NCI-H1694 treated with DMSO at 0.1 percent for 48 hours (cell line): Measurements from ENCODE around the gene TLE3.

Source experiments
- DNase-seq: peaks from one replicate; lab custom pipeline; 2025; lab: John Stamatoyannopoulos, UW

The TLE3 gene

DNA sequence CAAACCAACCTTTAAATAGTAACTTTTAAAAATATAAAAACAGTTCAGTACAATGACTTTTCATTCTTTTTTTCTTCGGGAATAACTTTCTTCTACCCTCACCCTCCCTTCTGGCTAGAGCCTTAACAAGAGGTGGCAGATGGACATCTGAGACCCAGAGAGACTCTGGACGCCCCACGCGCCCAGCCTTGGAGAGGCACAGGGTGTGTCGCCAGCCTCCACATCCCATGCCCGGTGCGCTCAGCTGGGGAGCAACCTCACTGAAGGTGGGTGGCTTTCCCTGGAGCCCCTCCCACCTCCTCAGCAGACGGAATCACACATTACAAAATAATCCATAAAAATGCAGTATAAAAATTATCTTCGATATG, 49.5 kb downstream of the TLE3 start:
- no peak for DNase-seq

DNA sequence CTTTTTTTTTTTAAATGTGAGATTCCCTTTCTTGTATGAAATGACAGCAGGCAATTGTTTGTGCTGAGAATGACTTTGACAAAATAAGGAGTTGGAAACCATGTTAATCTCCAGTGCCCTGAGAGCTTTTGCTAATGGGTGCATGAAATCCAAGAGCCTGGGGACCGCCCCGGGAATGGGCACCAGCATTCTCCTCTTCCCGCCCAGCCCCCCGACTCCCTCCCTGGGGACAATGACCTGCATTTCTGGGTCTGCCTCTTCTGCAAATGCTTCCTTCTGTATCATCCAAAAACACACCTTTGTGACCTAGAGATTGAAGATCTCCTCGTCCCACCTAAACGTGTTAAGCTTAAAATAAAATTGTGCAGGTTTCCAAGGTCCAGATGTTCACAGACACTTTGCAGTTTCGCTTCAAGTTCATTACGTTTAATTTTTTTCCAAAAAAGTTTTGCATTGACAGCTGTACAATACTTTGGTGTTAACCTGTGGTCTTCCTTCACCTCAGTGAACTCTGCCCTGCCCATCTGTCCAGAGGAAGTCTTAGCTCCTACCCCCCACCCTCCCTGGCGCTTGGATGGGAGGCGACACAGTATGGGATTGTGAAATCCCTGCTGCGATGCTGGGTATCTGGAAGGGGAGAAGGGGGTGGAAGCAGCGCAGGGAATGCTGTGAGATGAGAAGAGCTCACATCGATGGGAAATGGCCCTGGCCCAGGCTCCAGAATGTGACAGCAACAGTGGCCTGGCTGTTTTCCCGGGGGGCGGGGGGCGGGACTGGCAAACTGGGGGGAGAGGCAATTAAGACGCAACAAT, 50.1 kb downstream of the TLE3 start:
- no peak for DNase-seq

DNA sequence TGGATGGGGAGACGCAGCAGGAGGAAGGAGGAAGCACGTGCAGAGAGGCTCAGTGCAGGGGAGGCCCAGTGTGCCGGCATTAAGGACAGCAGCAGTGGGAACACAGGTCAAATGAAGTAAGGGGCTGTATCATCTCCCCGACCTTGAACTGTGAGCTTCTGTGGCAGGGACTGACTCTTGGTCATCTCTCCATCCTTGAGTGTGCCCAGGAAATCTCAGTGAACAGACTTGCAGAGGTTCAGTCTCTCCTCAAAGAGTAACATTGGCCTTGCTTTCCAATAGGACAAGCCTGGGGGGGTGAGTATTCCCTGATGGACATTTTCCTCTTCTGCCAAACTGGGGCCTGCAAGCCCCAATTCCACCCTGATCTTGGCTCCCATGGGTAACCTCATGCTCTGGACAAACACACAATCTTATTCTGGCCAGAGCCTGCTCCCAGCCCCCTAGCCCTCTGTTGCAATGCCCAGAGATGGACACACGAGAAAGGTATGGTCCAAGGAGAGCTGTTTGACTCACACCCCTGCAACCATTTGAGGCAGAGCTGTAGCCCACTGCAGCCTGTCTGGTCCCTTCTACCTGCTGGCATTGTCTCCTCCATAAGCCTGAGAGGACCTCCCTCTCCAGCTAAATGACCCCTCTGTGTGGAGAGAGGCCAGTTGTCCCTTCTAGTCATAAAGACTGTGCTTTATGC, 50.9 kb downstream of the TLE3 start:
- DNase-seq = no peak

DNA sequence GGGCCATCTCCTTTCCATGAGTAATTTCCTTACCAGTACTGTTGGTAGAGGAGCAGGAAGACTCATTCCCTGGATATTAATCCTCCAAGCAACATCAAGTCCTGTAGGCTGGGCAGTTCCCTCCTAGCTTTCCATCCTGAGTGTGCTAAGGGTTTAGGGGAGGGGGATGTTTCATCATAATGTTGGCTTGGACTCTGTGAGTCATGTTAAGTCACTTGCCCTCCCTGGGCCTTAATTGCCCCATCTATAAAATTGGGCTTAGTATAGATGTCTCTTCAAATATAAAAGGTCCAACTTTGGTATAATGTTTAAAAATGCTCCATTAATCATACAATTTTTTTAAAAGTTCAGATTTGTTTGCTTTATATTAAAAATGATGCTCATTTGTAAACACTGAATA, 52.7 kb downstream of the TLE3 start:
- no peak for DNase-seq

DNA sequence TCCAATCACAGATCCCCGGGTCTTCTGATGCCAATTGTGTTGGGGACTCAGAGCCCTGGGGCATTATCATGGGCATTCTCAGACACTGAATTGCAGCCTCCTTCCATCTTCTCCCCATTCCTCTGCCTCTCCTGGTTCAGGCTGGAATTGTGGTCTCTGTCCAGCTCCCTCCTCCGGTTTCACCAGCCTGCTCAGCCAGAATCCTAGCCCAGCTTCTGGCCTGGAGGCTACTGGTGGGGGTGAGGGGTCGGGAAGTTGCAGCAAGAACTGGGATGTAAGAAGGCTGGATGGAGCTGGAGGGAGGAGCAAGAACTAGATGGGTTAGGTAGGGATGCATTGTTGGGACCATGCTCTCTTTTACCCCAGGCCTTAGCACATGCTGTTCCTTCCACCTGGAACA, 53.5 kb downstream of the TLE3 start:
- DNase-seq = no peak

DNA sequence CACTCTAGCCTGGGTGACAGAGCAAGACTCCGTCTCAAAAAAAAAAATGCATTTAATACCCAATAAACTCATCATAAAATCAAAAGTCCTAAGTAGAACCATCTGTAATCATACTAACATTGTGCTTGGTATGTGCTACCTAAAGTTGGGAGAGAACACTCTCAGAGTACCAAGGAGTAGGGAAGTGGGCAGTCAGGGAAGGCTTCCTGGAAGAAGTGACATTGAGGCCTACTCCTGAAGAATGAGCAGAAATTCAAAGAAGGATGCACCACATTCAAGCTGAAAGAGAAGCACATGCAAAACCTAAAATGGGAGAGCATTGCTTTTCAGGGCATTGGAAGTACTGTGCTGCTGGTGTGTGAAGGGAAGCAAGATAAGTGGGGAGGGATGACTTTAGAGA, 54.1 kb downstream of the TLE3 start:
- no peak for DNase-seq

DNA sequence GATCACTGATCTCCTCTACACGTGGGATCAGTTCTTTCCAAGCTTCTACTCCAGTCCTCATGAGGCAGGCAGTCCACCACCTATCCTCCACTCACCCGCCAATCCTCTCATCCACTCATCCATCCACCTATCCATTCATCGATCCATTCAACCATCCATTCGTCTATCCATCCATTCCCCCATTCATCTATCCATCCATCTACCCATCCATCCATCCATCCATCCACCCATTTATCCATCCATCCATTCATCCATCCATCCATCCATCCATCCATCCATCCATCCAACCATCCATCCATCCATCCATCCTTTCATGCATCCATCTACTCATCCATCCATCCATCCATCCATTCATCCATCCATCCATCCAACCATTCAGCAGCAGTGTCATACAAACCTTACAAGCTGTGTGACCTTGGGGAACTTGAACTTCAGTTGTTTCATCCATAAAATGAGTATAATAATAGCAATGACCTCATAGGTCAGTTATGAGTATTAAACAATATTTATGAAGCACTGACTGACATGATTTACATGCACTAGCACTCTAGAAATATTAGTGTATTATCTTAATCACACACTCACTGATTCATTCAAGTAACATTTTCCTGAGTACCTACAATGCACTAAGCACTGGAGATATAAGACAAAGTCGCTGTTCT, 55.0 kb downstream of the TLE3 start:
- DNase-seq = no peak

DNA sequence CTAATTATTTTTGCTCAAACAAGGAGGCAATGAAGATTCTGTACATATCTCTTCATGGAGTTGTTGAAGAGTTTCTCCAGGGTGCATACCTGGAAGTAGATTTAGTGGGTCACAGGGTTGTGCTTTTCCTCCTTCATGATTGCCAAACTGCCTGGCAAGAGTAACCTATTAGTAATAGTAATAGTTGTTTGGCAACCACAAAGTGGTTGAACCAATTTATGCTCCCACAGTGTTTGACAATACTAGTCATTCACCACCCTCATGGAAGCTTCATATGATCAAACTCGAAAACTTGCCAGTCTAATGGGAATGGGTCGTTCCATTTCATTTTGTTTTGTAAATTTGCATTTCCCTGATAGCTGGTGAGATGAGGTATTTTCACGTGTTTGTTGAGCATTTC, 57.8 kb downstream of the TLE3 start:
- DNase-seq = no peak

DNA sequence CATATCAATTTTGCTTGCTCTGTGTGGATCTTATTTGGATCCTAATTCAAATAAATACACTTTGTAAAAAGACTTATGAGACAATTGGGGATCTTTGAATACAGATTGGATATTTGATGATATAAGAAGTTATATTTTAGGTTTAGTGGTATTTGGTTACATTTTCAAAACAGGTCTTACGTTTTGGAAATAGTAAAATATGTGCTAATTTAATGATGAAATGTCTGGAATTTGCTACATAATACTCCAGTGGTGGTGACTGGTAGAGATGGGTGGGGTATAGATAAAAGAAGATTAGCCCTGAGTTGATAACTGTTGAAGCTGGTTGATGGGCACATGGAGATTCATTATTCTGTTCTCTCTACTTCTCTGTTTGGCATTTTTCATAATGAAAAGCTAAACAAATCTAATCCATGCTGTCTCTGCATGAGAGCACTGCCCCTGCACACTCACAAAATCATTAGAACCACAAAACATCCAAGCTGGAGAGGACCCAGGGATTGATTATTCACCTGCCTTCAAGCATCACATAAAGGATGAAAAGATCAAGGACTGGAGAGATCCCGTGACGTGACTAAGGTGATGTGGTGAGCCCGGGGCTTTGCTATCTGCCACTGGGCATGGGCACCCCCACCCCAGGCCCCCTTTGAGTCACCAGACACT, 58.9 kb downstream of the TLE3 start:
- no peak for DNase-seq

DNA sequence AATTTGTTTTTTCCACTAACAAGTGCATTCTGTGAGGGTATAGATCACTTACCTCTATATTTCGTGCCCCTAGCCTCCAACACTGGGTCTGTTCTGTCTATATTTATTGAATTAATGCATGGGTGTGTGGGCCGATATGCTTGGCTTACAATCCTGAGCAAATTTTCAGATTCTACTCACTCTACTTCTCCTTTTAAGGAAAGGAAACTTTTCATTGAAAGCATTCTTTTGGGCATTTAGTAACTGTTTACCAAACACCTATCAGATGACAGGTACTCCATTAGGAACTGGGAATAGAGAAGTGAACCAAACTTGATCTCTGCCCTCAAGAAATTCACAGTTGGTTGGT, 60.5 kb downstream of the TLE3 start:
- no peak for DNase-seq

DNA sequence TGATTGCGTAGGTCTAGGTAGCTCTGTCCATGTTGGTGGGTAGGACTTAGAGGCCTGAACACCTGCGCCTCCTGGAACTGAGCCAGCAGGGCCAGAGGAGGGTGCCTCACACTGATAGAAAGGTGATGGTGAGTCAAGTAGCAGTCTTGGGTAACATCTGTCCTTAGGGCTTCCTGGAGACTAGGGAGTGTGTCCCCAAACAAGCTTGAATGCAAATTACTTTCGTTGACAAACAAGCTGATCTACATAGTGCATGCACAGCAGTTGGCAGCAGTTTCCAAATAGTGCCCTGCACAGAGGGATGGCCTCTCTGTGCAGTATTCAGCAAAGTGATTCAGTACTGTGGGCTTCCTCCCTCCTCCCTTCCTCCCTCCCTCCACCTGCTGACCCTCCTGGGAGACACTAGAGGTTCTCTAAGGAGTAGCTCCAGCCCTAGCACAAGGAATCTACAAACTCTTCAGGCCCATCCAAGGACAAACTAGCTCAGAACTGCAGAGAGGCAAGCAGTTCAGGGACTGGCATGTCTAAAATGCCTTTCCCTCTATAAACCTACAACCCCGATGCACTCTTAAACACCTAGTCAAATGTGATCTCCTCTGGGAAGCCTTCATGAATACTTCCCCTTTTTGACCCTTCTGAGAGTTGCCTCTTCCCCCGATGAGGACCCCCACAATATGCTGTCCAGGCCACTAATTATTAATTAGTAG, 61.0 kb downstream of the TLE3 start:
- DNase-seq = no peak

DNA sequence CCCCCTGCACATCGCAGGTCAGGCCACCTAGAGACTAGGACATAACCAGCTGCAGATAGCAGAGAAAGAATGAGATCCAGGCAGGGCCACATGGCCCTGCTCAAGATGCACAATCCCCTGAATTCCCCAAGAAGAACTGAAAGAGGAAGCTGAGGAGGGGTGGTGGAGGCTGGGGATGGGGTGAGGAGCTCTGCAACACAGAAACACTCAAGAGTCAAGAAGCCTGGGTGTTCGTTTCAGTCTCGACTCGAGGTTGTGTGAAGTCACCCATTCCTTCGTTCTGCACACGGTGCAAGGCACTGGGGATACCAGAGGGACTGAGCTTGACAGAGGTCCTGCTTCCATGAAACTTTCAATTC, 62.0 kb downstream of the TLE3 start:
- no peak for DNase-seq

DNA sequence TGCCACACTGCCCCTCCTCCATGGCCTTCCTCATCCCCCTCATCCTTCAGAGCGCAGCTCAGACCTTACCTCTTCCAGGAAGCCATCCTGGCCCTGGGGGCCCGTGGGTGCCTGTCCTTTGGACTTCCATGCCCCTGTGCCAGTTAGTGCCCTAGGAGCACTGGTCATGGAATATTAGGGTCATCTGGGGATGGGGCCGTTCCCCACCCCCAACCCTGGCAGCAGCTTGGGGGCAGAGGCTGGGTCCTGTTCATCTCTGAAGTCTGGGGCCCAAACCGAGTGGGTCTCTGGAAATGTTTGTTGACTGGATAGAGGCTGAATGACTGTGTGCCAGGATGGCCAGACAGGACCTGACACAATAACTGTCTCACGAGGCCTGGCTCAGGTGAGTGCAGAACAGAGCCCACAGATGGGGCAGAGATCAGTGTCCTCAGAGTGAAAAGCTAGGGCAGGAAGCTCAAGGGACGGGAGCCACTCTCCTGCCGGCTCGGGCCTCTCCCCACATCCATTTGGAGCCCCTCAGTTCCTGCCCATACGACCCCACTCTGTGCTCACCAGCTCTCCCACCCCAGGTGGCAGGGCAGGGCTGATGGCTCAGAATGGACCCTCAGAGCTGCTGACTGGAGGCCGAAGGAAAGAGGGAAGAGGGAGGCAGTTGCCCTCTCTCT, 62.5 kb downstream of the TLE3 start:
- no peak for DNase-seq

DNA sequence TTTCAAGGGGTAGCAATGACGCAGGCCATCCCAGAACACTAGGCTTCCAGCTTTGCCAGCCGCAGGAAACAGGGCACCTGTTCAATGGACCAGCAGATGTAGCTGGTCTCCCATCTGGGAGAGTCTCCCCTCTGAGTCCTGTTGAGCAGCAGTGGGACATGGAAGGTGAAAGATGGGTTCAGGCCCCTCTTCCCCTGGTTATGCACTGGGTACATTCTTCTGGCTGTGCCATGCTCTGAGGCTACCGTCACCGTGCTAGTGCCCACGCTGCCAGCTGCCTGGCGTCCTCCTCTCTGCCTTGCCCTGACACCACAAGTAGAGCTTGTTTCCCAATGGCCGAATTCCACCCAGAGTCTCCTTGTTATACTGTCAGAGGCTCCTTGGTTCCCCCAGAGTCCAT, 63.1 kb downstream of the TLE3 start:
- DNase-seq = peak; percentile 24

DNA sequence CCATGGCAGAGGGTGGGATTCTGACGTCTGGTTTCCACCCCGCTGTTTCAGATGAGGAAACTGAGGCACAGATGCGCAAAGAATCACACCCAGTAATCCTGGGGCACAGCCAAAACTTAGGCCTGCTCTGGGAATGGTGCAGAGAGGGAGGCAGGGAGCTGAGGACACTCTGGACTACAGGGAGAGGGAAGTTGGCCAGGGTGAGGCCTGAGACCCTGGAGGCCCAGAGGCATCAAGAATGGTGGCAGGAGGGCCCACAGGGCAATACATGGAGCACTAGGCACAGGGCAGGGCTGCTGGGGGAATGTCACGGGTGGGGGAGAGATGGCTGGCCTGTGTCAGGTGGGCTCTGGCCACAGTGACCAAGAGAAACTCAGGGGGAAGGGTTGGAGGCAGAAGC, 63.6 kb downstream of the TLE3 start:
- no peak for DNase-seq

DNA sequence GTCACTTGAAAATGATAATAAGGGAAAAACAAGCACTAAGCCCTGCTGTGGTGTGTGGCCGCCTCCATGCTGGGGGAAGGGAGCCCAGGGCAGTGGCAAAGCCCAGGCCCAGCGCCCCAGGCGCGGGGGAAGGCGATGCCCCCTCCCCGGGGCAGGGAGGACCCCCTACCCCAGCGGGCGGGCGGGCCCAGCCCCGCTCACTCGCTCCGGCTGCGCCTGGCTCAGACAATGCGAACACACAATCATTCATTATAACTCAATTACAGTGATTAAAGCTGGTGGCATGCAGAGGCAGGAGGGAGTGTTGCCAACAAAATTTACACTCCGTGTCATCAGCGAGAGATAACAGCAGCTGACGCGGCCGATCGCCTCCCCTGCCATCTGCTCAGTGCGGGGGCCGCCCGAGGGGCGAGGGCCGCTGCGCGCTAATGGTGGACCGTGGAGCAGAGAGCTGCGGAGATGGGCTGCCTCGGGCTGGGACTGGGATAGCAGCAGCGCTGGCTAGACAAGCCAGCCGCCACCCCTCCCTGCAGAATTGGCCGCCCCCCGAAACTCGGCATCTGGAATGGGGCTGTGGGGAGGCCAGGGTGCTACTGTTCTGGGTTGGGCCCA, 64.1 kb downstream of the TLE3 start:
- peak; percentile 40 for DNase-seq

DNA sequence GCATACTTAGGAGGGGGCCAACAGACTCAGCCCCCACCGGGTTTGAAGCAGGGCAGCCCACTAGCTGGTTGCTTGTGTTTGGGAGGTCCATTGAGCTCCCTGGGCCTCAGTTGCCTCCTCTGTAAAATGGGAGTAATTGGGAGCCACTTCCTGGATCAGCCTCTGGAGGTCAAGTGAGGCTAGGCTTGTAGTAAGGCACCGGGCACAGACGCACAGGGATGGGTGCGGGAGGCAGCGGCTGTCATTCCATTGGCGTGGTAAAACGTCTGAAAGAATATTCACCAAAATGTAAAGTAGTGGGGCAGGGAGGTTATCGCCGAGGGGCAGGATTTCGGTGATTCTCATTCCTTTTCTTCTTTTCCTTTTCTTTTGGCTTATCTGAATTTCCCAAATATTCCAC, 64.6 kb downstream of the TLE3 start:
- no peak for DNase-seq

DNA sequence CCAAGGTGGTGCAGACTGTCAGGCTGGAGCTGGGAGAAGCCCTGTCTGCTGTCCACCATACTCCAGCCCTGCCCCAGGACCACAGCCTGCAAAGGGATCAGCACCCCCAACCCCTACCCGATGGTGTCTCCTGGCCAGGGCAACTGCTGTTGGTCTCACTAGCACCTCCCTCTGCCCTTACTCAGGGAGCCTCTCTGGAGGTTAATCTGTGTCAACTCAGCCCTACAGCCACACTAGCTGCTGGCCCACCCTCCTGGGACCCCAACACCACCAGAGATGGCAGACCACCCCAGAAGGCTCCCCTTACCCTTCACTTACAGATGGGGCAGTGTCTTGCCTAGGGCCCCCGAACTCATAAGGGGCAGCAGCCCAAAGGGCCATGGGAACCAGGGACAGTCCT, 65.2 kb downstream of the TLE3 start:
- no peak for DNase-seq

DNA sequence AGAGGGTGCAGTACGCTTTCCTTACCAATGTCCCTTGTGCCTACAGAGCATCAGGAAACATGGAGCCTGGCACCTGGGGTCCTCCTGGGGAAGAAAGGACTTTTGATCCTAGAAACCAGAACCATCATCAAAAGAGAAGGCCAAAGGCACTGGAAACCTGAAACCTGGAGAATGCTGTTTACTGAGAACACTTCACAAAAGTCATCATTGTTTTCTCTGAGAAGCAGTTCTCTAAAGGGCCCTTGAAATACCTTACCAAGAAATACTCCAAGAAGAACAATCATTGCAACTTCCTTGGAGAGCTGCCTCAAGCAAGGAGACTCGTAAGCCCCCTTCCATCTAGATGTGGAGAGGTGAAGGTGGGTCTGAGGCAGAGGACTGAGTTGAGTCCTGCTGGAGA, 66.0 kb downstream of the TLE3 start:
- no peak for DNase-seq

DNA sequence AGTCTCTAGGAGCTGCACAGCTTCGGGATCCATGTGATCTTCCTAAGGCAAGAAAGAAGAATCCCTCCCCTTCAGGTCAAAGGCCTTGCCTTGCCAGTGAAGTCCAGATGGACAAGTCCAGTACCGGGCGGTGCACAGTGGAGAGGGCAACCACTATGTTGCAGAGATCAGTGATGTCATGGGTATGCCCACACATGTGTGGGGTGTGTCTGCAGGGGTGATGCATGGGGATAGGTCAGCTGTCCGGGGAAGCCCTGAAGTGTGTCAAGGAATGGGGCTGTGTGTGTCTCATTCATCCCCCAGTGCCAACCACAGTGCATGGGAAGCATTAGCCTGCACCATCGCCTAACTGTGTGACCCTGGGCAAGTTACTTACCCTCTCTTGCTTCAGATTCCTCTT, 66.5 kb downstream of the TLE3 start:
- DNase-seq = no peak

DNA sequence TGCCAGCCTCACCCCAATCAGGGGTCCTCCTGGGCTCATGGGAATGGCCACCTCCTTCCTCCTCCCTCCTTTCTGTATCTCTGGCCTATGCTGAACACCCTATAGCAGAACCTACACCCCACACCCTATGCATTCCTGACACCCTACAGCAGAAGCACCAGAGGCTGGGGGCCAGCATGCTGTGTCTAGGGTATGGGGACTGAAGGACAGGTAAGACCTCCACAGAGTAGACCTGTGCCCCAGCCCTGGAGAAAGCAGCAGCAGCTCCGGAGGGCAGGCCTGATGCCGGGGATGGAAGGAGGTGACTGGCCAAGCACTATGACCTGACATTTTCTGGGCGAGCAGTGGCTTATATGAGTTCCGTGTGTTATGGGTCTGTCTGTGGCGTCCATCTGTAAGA, 66.9 kb downstream of the TLE3 start:
- no peak for DNase-seq
